ENCODE measurements around the gene RDX. TPM values are rescaled to one million over a fixed set of nuclear protein-coding genes. Genes with fewer than 3 reads are reported as not detected.

RDX gene
- total RNA-seq, 2 donors from 2014 or later: 17.9 to 20.5 TPM

DNA sequence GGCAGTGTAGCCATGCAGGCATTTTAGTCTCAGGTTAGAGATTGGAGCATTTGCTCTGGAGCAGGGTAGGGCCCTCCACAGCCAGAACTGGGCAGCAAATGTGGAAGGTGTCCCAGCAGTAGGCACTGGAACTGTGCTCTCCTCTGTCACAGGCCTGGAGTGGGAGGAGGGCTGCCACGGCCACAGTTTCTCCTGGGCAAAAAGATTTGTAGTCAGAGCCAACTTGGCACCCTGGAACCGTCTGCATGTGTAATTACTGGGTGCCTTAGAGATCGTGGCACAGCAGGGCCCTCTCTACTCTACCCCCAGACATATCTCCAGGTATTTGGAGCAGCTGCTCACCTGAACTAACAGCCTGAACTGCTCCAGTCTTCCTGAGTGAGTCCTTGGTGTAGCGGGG, 109.5 kb downstream of the RDX start:
- no peaks in the 10 kb centered on the region for H3K27me3 ChIP-seq
- TF ChIP-seq, protein P1, sequence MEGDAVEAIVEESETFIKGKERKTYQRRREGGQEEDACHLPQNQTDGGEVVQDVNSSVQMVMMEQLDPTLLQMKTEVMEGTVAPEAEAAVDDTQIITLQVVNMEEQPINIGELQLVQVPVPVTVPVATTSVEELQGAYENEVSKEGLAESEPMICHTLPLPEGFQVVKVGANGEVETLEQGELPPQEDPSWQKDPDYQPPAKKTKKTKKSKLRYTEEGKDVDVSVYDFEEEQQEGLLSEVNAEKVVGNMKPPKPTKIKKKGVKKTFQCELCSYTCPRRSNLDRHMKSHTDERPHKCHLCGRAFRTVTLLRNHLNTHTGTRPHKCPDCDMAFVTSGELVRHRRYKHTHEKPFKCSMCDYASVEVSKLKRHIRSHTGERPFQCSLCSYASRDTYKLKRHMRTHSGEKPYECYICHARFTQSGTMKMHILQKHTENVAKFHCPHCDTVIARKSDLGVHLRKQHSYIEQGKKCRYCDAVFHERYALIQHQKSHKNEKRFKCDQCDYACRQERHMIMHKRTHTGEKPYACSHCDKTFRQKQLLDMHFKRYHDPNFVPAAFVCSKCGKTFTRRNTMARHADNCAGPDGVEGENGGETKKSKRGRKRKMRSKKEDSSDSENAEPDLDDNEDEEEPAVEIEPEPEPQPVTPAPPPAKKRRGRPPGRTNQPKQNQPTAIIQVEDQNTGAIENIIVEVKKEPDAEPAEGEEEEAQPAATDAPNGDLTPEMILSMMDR (IDR thresholded peaks at IDR 0.05): no peak
- DNase-seq: no peak
- no peak overlapping the region for H3K4me3 ChIP-seq
- no peak overlapping the region for H3K27ac ChIP-seq
- no peak overlapping the region for H3K9ac ChIP-seq (ENCODE audit: low read depth in 2 of 2, low read length in 2 of 2)
- H3K36me3 ChIP-seq: no peaks in the 10 kb centered on the region
- no peaks in the 10 kb centered on the region for H3K9me3 ChIP-seq
- intact Hi-C loops (cut with DNase I): no loop called here
- H3K4me1 ChIP-seq: no peaks in the 10 kb centered on the region

GRCh38 chr11:110186456-110186855, 110.0 kb downstream of the RDX start:
- intact Hi-C loops (cut with DNase I): no loop called here
- TF ChIP-seq, protein P1 (IDR thresholded peaks at IDR 0.05): no peak

DNA sequence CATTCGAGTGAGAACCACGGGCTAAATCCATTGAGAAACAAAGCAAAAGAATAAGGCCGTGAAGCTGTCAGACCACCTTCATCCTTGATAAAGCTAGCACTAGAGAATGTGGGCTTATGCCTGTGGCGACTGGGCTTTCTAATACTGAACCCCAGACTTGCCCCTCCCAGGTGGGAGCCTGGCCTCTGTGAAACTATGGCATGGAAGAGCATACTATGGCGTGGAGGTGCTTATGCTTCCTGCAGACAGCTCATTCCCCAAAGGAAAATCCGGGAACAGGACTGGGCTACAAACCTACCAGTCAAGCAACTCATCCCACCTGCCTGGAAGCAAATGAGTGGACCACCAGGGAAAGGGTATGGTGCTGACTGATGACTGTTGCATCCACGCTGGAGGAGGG, 110.8 kb downstream of the RDX start:
- Histone ChIP-seq H3K9ac (ENCODE audit: low read depth in 2 of 2, low read length in 2 of 2) (no peak overlapping the region), H3K27me3 (no peaks in the 10 kb centered on the region), H3K4me3 (no peak overlapping the region), H3K36me3 (no peaks in the 10 kb centered on the region), H3K9me3 (no peaks in the 10 kb centered on the region), H3K4me1 (no peaks in the 10 kb centered on the region), H3K27ac (no peak overlapping the region)
- intact Hi-C loops (cut with DNase I): no loop called here
- no peak for DNase-seq
- TF ChIP-seq, protein P1 (IDR thresholded peaks at IDR 0.05): no peak

More at GRCh38 chr11:110186456-110186855, 110.0 kb downstream of the RDX start:
- Histone ChIP-seq H3K9ac (ENCODE audit: low read depth in 2 of 2, low read length in 2 of 2) (no peak overlapping the region), H3K9me3 (no peaks in the 10 kb centered on the region), H3K27ac (no peak overlapping the region), H3K36me3 (no peaks in the 10 kb centered on the region), H3K27me3 (no peaks in the 10 kb centered on the region), H3K4me1 (no peaks in the 10 kb centered on the region), H3K4me3 (no peak overlapping the region)
- DNase-seq: no peak

- Histone ChIP-seq H3K9ac (ENCODE audit: low read depth in 2 of 2, low read length in 2 of 2) (no peak overlapping the region), H3K27me3 (no peaks in the 10 kb centered on the region), H3K9me3 (no peaks in the 10 kb centered on the region), H3K27ac (no peak overlapping the region), H3K4me3 (no peak overlapping the region), H3K36me3 (no peaks in the 10 kb centered on the region), H3K4me1 (no peaks in the 10 kb centered on the region)
- DNase-seq: no peak
- intact Hi-C loops (cut with DNase I): no loop called here
- TF ChIP-seq, protein P1 (IDR thresholded peaks at IDR 0.05): no peak
These were observed 111.3 kb downstream of the RDX start for GRCh38 chr11:110185121-110185591.

- Histone ChIP-seq H3K27ac (no peak overlapping the region), H3K4me3 (no peak overlapping the region), H3K36me3 (no peaks in the 10 kb centered on the region), H3K27me3 (no peaks in the 10 kb centered on the region), H3K9ac (ENCODE audit: low read depth in 2 of 2, low read length in 2 of 2) (no peak overlapping the region), H3K9me3 (no peaks in the 10 kb centered on the region), H3K4me1 (no peaks in the 10 kb centered on the region)
- intact Hi-C loops (cut with DNase I): no loop called here
- no peak for DNase-seq
- TF ChIP-seq, protein P1 (IDR thresholded peaks at IDR 0.05): no peak
These were observed 112.0 kb downstream of the RDX start for GRCh38 chr11:110184456-110184855.
